MM.1S (cell line): ENCODE data around the gene HOXC6.

Experiments used
- DNase-seq: peaks from one replicate; pipeline ENCODE4 v3.0.0-alpha.2; 2015
- H2AFZ ChIP-seq: fragments of 300-600 bp; sonication (generic); 2 replicates; pipeline ENCODE4 v1.6.0; 2016; ENCODE audit warnings: antibody characterized with exemption, low read length
- H3F3A ChIP-seq: fragments of 300-600 bp; sonication (generic); 2 replicates; pipeline ENCODE4 v1.6.1; 2016; ENCODE audit warnings: mild to moderate bottlenecking, antibody characterized with exemption, low read length, moderate library complexity, mixed read lengths; ENCODE audit not compliant: insufficient read depth
- H3K27ac ChIP-seq: fragments of 300-600 bp; sonication (generic); 2 replicates; pipeline ENCODE4 v1.5.1; 2016; ENCODE audit warnings: mild to moderate bottlenecking, low read length
- H3K27me3 ChIP-seq: fragments of 300-600 bp; sonication (generic); replicated peaks from 2 replicates; pipeline ENCODE4 v1.6.0; 2016; ENCODE audit warnings: low read length; ENCODE audit not compliant: insufficient read depth
- H3K36me3 ChIP-seq: fragments of 300-600 bp; sonication (generic); replicated peaks from 2 replicates; pipeline ENCODE4 v1.6.1; 2016; ENCODE audit warnings: mild to moderate bottlenecking, low read length, mixed read lengths; ENCODE audit not compliant: insufficient read depth
- H3K4me1 ChIP-seq: fragments of 300-600 bp; sonication (generic); 2 replicates; pipeline ENCODE4 v1.6.1; 2016; ENCODE audit warnings: low read length, mixed read lengths
- H3K4me2 ChIP-seq: fragments of 300-600 bp; sonication (generic); 2 replicates; pipeline ENCODE4 v1.6.0; 2016; ENCODE audit warnings: low read depth, low read length
- H3K4me3 ChIP-seq: fragments of 300-600 bp; sonication (generic); 2 replicates; pipeline ENCODE4 v1.5.1; 2016; ENCODE audit warnings: low read length, mixed read lengths
- H3K79me2 ChIP-seq: fragments of 300-600 bp; sonication (generic); 2 replicates; pipeline ENCODE4 v1.6.1; 2016; ENCODE audit warnings: mixed run types, low read length, mixed read lengths
- H3K9ac ChIP-seq: fragments of 300-600 bp; sonication (generic); 2 replicates; pipeline ENCODE4 v1.6.1; 2016; ENCODE audit warnings: low read length, mixed read lengths
- H3K9me2 ChIP-seq: fragments of 300-600 bp; sonication (generic); replicated peaks from 2 replicates; pipeline ENCODE4 v1.6.1; 2016; ENCODE audit warnings: mild to moderate bottlenecking, low read length, mixed read lengths; ENCODE audit not compliant: insufficient read depth
- H3K9me3 ChIP-seq: fragments of 300-600 bp; sonication (generic); replicated peaks from 2 replicates; pipeline ENCODE4 v1.6.1; 2016; ENCODE audit warnings: mild to moderate bottlenecking, low read length, mixed read lengths; ENCODE audit not compliant: insufficient read depth
- H4K20me1 ChIP-seq: fragments of 300-600 bp; sonication (generic); 2 replicates; pipeline ENCODE4 v1.6.1; 2016; ENCODE audit warnings: mild to moderate bottlenecking, low read length, moderate library complexity, mixed read lengths; ENCODE audit not compliant: insufficient read depth
- EZH2 ChIP-seq: fragments of 300-600 bp; sonication (generic); optimal IDR thresholded peaks from 2 replicates; pipeline ENCODE3; 2017; ENCODE audit warnings: low read depth, mild to moderate bottlenecking, antibody characterized with exemption, low read length, mixed read lengths
- EZH2phosphoT487 ChIP-seq: fragments of 300-600 bp; sonication (generic); IDR thresholded peaks from 2 replicates; pipeline ENCODE4 v1.6.1; 2018; ENCODE audit warnings: antibody characterized with exemption, low read length
- TF ChIP-seq, protein P1 (sequence below): fragments of 300-600 bp; sonication (generic); IDR thresholded peaks from 2 replicates; pipeline ENCODE4 v1.5.1; 2016; ENCODE audit warnings: antibody characterized with exemption, low read length, mixed read lengths

The HOXC6 gene

DNA sequence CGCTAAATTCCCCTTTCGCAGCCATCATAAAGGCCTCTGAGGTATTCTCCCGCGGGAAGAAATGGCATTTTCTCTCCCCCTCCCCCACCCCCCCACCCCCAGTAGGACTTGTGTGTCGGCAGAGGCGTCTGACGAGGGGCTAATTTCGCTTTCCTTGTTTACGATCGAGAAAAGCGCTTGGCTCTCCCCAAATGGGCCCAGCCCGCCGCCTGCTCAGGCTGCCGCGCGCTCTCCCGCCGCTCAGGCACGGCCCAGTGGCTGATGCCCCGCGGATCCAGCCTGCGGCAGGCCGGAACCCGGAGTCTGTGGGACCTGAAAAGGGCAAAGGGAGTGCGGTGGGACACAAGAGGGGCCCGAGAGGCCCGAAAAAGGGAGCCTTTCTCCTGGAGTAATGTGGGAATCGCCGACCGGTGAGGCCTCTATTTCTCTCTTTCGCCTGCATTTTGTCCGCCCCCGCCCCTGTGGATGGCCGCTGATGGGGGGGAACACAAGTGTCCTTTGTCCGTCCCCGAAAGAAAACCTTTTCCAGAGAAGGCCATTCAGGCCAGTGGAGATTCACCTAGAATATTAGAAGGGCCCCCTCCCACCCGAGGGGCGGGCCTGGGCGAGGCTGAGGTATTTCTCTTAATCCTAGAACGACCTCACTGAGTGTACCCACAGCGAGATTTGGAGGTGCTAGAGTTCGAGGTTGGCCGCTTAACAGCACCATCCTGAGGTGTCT, 9.0 kb upstream of the HOXC6 start:
- H3K9ac ChIP-seq: no peak overlapping the region
- TF ChIP-seq EZH2 (no peak), EZH2phosphoT487 (no peak)
- TF ChIP-seq, protein P1, sequence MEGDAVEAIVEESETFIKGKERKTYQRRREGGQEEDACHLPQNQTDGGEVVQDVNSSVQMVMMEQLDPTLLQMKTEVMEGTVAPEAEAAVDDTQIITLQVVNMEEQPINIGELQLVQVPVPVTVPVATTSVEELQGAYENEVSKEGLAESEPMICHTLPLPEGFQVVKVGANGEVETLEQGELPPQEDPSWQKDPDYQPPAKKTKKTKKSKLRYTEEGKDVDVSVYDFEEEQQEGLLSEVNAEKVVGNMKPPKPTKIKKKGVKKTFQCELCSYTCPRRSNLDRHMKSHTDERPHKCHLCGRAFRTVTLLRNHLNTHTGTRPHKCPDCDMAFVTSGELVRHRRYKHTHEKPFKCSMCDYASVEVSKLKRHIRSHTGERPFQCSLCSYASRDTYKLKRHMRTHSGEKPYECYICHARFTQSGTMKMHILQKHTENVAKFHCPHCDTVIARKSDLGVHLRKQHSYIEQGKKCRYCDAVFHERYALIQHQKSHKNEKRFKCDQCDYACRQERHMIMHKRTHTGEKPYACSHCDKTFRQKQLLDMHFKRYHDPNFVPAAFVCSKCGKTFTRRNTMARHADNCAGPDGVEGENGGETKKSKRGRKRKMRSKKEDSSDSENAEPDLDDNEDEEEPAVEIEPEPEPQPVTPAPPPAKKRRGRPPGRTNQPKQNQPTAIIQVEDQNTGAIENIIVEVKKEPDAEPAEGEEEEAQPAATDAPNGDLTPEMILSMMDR: no peak
- no peaks in the 10 kb centered on the region for H3K9me2 ChIP-seq
- DNase-seq: no peak
- H3K4me1 ChIP-seq: no peaks in the 10 kb centered on the region
- H3K36me3 ChIP-seq: no peaks in the 10 kb centered on the region
- H3K9me3 ChIP-seq: no peaks in the 10 kb centered on the region
- H4K20me1 ChIP-seq: no peaks in the 10 kb centered on the region
- no peak overlapping the region for H3K4me3 ChIP-seq
- no peak overlapping the region for H3K27ac ChIP-seq
- no peaks in the 10 kb centered on the region for H3K79me2 ChIP-seq
- H2AFZ ChIP-seq: no peak overlapping the region
- H3F3A ChIP-seq: no peaks in the 10 kb centered on the region
- peaks cover 83% of the 10 kb centered on the region for H3K27me3 ChIP-seq
- no peak overlapping the region for H3K4me2 ChIP-seq

DNA sequence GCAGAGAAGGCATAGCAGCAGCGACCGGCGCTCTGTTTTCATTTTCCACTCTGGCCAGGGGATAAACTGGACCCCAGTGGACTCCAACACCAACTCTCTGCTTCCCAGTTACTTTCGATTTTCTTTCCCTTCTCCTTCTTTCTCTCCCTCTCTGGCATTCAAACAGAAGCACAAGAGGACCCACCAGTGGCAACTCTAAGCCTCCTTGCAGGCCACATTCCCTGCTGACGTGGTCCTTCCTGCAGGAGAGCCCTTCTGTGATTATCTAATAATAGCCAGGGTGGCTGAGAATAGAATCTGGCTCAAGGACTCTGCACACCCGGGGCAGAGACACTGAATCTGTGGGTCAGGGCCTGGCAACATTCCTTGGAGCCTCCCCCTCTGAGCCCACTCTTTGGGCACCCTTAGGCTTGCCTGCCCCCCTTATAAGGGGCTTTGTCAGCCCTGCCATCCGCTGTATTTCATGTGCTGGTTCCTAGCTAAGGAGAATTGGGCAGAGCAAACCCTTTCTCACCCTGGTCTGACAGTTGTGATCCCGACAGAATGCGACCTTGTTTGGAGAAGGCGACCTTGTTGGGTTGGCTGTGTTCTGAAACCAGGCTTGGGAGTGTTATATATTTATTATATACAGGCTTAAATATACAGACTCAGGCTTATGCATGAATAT, 8.2 kb upstream of the HOXC6 start:
- no peak for DNase-seq
- H3K4me3 ChIP-seq: no peak overlapping the region
- H3K79me2 ChIP-seq: no peaks in the 10 kb centered on the region
- no peaks in the 10 kb centered on the region for H4K20me1 ChIP-seq
- TF ChIP-seq EZH2phosphoT487 (no peak), EZH2 (no peak)
- TF ChIP-seq, protein P1: no peak
- no peaks in the 10 kb centered on the region for H3K4me1 ChIP-seq
- H3K36me3 ChIP-seq: no peaks in the 10 kb centered on the region
- H3K9me3 ChIP-seq: no peaks in the 10 kb centered on the region
- peaks cover 83% of the 10 kb centered on the region for H3K27me3 ChIP-seq
- no peak overlapping the region for H3K27ac ChIP-seq
- H3K4me2 ChIP-seq: no peak overlapping the region
- no peaks in the 10 kb centered on the region for H3K9me2 ChIP-seq
- H2AFZ ChIP-seq: no peak overlapping the region
- H3K9ac ChIP-seq: no peak overlapping the region
- no peaks in the 10 kb centered on the region for H3F3A ChIP-seq

DNA sequence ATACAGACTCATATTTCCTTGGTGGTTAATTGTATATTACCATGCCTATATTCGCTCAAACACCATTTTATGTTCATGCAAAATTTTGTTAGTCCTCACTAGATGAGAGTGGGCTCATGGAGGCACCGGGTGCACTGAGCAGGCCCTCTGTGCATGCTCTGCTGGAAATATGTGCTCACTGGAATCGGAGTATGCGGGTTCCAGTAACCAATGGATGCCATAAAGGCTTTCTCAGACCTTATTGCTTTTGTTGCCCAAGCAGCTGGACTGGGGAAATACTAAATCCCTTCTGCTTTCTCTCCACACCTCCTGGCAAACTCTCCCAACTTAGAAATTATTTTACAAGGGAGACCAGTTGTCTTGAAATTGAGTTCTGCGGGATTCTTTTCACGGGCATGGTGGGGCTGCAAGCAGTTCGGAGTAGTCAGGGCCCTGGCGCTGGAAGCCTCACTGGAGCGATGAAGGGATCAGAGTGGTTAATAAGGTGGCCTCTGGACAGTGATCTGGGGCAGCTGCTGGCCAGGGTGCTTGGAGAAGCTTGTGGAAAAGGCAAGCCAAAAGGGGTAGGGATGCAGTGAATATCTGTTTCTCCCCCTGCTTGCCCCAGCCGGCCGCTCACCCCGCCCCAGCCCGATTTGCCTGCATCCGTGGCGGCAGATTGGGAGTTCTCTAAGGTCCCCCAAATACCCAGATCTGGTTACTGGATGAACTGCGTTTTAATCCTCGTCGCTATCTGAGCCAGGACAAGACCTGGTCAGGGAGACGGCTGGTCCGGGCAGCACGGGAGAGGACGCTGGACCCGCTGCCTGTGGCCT, 7.4 kb upstream of the HOXC6 start:
- Histone ChIP-seq H4K20me1 (no peaks in the 10 kb centered on the region), H3K4me2 (no peak overlapping the region), H3K27me3 (peaks cover 83% of the 10 kb centered on the region), H3K9ac (no peak overlapping the region), H3K4me1 (no peaks in the 10 kb centered on the region), H2AFZ (no peak overlapping the region), H3K9me2 (no peaks in the 10 kb centered on the region), H3K79me2 (no peaks in the 10 kb centered on the region), H3F3A (no peaks in the 10 kb centered on the region), H3K27ac (no peak overlapping the region), H3K36me3 (no peaks in the 10 kb centered on the region), H3K4me3 (no peak overlapping the region), H3K9me3 (no peaks in the 10 kb centered on the region)
- no peak for TF ChIP-seq EZH2
- TF ChIP-seq, protein P1: no peak
- TF ChIP-seq EZH2phosphoT487: no peak
- no peak for DNase-seq
